Chondrocyte (in vitro differentiated cells): ENCODE data around the gene SLC25A44. TPM values are rescaled to one million over a fixed set of nuclear protein-coding genes. Genes with fewer than 3 reads are reported as not detected.

Experiments used
- DNase-seq: peaks from one replicate; pipeline ENCODE4 v3.0.0; 2021; ENCODE audit warnings: mixed read lengths, low spot score
- H3K27ac Mint-ChIP-seq: one replicate; pipeline ENCODE4 v1.8.0; 2021; ENCODE audit warnings: mild to moderate bottlenecking, moderate library complexity, mixed read lengths; ENCODE audit not compliant: unreplicated experiment
- H3K27me3 Mint-ChIP-seq: 2 replicates; pipeline ENCODE4 v1.8.0; 2021; ENCODE audit warnings: low read depth, mixed read lengths
- H3K36me3 Mint-ChIP-seq: 2 replicates; pipeline ENCODE4 v1.8.0; 2021; ENCODE audit warnings: low read depth, mixed read lengths
- H3K4me1 Mint-ChIP-seq: 2 replicates; pipeline ENCODE4 v1.8.0; 2021; ENCODE audit warnings: low read depth, mild to moderate bottlenecking, mixed read lengths
- H3K4me3 Mint-ChIP-seq: one replicate; pipeline ENCODE4 v1.8.0; 2021; ENCODE audit warnings: mild to moderate bottlenecking, moderate library complexity, mixed read lengths; ENCODE audit not compliant: unreplicated experiment
- H3K9me3 Mint-ChIP-seq: 2 replicates; pipeline ENCODE4 v1.8.0; 2021; ENCODE audit warnings: low read depth, mixed read lengths
- CTCF ChIP-seq: fragments of 200-600 bp; sonication (generic); IDR thresholded peaks from 2 replicates; pipeline ENCODE4 v1.5.0; 2021; ENCODE audit warnings: antibody characterized with exemption, mild to moderate bottlenecking, moderate library complexity
- total RNA-seq: library from RNA; stranded (reverse); gene quantifications from 3 replicates; pipeline ENCODE4 v1.2.1, GENCODE V29; 2021

The SLC25A44 gene
- total RNA-seq, 1 donor from 2014 or later: 13.4 TPM

- H3K36me3 Mint-ChIP-seq: peaks cover 2% of the 10 kb centered on the region
- peak overlapping the region; percentile 100 for H3K4me3 Mint-ChIP-seq
- DNase-seq: no peak
Observed at GRCh38 chr1:156194300-156194652, 372 bp downstream of the SLC25A44 start.

GRCh38 chr1:156195853-156196252 lies 1.9 kb downstream of the SLC25A44 start:
- Mint-ChIP-seq H3K4me1 (peaks cover 23% of the 10 kb centered on the region), H3K9me3 (no peaks in the 10 kb centered on the region), H3K27me3 (no peaks in the 10 kb centered on the region), H3K4me3 (no peak overlapping the region), H3K36me3 (peaks cover 11% of the 10 kb centered on the region), H3K27ac (no peak overlapping the region)
- TF ChIP-seq CTCF: no peak
- no peak for DNase-seq

More at GRCh38 chr1:156194300-156194652, 372 bp downstream of the SLC25A44 start:
- H3K27ac Mint-ChIP-seq: peak overlapping the region; percentile 96
- peaks cover 23% of the 10 kb centered on the region for H3K4me1 Mint-ChIP-seq
- H3K9me3 Mint-ChIP-seq: no peaks in the 10 kb centered on the region
- H3K27me3 Mint-ChIP-seq: no peaks in the 10 kb centered on the region
- no peak for TF ChIP-seq CTCF

GRCh38 chr1:156196445-156196844 lies 2.5 kb downstream of the SLC25A44 start:
- no peaks in the 10 kb centered on the region for H3K9me3 Mint-ChIP-seq
- DNase-seq: no peak
- peaks cover 23% of the 10 kb centered on the region for H3K4me1 Mint-ChIP-seq
- no peaks in the 10 kb centered on the region for H3K27me3 Mint-ChIP-seq
- H3K36me3 Mint-ChIP-seq: peaks cover 11% of the 10 kb centered on the region
- H3K27ac Mint-ChIP-seq: no peak overlapping the region
- no peak for TF ChIP-seq CTCF
- no peak overlapping the region for H3K4me3 Mint-ChIP-seq

GRCh38 chr1:156198831-156199349 lies 5.0 kb downstream of the SLC25A44 start:
- Mint-ChIP-seq H3K4me1 (peaks cover 18% of the 10 kb centered on the region), H3K4me3 (no peak overlapping the region), H3K36me3 (peaks cover 11% of the 10 kb centered on the region), H3K9me3 (no peaks in the 10 kb centered on the region), H3K27me3 (no peaks in the 10 kb centered on the region), H3K27ac (no peak overlapping the region)
- DNase-seq: no peak
- TF ChIP-seq CTCF: no peak

GRCh38 chr1:156200044-156200443 lies 6.1 kb downstream of the SLC25A44 start:
- no peaks in the 10 kb centered on the region for H3K27me3 Mint-ChIP-seq
- peaks cover 7% of the 10 kb centered on the region for H3K4me1 Mint-ChIP-seq
- H3K4me3 Mint-ChIP-seq: no peak overlapping the region
- no peaks in the 10 kb centered on the region for H3K9me3 Mint-ChIP-seq
- peaks cover 11% of the 10 kb centered on the region for H3K36me3 Mint-ChIP-seq
- no peak overlapping the region for H3K27ac Mint-ChIP-seq
- DNase-seq: no peak
- no peak for TF ChIP-seq CTCF
